Stimulated activated CD8-positive, alpha-beta memory T cell treated with anti-CD3 and anti-CD28 coated beads, Interleukin-15, amount 100 ng/mL, for 4 hours (primary cell): Measurements from ENCODE around the gene MLF2.

Experiments used
- DNase-seq, 2 donors: peaks; one replicate each; pipeline ENCODE4 v3.0.0-alpha.2; 2020; ENCODE audit warnings: low read depth in 2 of 2

Gene MLF2

DNA sequence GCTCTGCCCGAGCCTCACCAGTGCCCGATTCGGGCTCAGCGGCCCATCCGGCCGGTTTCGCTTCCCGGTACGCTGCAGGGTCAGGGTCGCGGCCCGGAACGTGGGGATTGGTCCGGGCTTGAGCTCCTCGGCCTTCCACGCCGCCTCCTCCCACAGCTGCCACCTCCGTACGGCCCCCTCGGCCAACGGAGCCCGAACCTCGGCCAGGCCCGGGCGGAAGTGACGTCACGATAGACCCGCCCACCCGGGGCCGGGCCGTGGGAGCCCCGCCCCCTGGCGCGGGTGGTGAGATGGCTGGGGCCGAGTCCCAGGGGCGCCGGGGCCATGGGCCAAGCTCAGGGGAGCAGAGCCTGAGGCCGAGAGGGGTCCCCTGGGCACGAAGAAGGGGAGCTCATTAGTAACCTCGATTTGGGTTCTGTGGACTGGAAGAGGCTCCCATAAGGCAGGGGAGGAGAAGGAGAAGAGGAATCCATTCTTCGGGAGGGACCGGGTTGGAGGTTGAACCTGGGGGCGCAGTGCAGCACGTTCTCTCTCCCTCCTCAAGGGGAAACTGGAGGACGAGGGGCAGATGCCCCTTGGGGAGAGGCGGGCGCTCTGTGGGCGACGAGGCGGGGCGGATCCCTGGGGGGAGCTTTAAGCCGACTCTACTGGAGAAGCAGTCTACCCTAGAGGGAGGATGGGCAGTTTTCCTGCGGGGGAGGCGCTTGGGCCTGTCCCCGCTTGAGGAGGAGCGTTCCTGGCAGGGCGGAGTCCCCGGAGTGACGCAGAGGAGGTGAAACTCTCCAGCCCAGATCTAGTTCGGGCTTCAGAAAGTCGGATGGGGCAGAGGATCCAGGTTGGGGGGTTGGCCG, at the start of gene MLF2:
Gene MLF2, minus strand, starts transcription at position 221 of the 851 bp plus-strand sequence. CDS start 807 bp downstream, outside the sequence.
- DNase-seq, result peak; percentile 92 to 96

GRCh38 chr12:6799147-6799546, 46.2 kb upstream of the MLF2 start:
- DNase-seq, result no peak

DNA sequence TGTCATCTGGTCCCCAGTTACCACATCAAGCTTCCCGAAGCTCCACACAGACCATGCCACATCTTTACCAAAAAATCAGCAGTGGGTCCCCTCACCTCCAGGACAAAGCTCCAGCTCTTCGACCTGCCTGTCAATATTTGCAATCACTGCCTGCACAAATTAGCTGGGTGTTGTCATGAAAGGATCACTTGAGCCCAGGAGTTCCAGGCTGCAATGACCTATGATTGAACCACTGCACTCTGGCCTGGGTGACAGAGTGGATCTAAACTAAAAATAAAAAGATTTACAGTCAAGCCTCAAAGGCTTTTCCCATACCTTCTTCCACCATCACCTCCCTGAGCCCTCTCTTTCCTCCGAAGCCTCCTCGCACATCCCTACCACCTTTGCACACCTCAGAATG, 43.6 kb upstream of the MLF2 start:
- no peak for DNase-seq

DNA sequence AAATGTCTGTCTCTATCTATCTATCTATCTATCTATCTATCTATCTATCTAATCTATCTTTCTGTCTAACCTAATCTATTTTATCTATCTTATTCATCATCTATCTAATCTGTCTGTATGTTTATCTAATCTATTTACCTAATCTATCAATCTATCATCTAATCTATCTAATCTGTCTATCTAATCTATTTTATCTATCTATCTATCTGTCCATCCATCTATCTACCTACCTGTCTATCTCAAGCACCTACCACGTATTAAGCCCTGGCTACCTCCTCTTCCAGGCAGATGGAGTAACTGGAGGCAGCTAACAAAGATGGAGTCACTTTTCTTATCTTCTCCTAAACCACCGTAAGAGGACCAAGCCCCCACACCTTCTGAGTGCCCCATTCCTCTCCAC, 42.1 kb upstream of the MLF2 start:
- no peak for DNase-seq

DNA sequence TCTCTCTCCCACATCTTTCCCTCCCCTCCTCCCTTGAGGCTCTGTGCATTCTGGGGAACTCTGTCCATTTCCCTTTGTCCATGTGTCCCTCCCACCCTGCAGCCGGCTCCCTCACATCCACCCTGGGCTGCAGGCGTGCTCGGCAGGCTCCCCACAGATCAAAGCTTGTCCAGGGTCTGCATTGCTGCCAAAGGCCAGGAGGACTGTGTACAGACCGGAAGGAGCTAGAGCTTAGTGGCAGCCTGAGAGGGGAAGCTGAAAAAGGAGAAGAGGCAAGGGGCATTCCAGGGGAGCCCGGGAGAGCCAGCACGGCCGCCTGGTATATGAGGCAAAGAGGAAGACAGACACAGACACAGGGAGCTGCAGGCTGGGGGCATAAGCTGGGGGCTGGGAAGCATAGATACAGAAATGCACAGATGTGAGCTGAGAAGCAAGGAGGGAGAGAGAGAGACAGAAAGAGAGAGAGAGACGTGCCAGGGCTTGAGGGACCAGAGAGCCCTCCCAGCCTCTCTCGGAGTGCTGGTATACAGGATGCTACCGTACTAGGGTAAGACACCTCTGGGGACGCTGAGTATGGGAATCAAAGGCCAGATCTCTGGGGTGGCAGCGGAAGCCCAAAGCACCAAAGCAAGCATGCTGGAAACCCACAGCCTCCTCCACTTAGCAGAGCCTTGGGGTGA, 39.7 kb upstream of the MLF2 start:
- DNase-seq, result no peak

DNA sequence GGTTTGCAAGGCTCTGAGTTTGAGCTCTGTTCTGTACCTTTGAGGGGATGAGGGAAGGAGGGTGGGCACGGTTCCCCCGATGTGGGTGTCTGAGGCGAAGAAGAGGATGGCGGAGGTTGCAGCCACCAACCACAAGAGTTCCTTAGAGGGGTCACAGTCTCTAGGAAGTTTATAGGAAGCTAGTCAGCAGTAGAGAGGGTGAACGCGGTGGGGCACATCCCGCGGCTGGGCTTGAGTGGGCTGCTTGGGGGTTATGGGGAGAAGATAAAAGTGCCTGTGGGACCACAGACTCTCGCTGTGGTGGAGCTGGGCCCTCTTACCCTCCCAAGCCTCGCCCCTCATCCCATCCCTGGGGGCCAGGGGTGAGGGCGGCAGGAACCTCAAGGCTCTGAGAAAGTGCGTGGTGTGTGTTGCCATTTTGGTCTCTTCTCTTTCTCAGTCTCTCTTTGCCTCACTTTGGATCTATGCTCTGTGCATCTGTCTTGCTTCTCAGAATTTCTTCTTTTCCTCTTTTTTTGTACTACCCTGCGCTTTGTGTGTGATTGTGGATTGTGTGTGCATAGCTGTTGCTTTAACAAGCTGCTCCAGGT, 39.1 kb upstream of the MLF2 start:
- no peak for DNase-seq

DNA sequence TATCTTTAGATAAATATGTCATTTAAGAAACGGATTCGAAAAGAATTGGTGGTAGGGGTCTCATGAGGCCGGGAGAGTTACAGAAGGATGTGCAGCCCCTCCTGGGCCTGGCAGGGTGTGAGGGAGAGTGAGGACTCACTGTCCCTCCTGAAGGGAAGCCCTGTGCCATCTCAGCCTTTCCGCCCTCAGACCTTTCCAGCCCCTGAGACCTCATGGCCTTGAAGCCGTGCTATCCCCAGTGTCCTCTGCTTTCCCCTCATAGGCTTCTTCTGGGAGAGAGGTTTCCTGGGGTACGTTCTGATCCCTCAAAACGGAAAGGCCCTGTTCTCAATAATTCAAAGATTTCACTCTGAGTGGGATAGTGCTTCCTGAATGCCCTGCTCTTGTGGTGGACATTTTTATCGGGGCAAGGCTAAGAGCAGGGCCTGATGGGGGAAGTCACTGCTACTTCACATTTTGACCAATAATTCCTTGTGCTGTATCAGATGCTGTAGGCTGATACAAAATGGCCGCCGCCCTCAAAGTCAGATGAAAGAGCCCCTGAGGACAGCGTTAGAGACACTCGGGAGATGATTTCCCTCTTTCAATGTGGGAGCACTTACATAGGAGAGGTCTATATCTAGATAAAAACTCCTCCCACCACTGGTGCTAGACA, 37.7 kb upstream of the MLF2 start:
- no peak for DNase-seq

GRCh38 chr12:6788972-6789924, 36.3 kb upstream of the MLF2 start, which contains the start of gene CD4:
TSS of gene CD4 (plus strand) at chr12:6789528. CDS start at chr12:6800139, 10,611 bp downstream.
- no peak for DNase-seq

GRCh38 chr12:6787309-6787708, 34.4 kb upstream of the MLF2 start:
- no peak for DNase-seq

- DNase-seq, result no peak
Measured at GRCh38 chr12:6786416-6787094, 33.6 kb upstream of the MLF2 start.

GRCh38 chr12:6784761-6785160, 31.8 kb upstream of the MLF2 start:
- no peak for DNase-seq

- DNase-seq, result no peak
Measured at GRCh38 chr12:6784296-6784695, 31.4 kb upstream of the MLF2 start.

DNA sequence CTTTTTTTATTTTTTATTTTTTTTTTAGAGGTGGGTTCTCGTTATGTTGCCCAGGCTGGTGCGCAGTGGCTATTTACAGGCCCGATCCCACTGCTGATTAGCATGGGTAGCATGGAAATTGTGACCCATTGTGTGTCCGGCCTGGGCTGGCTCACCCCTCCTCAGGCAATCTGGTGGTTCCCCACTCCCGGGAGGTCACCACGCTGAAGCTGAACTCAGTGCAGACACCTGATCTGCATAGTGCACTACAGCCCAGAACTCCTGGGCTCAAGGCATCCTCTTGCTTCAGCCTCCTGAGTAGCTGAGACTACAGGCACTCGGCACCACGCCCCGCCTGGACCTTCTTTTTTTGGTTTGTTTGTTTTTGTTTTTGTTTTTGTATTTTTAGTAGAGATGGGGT, 30.9 kb upstream of the MLF2 start:
- no peak for DNase-seq

GRCh38 chr12:6782850-6783566, 30.1 kb upstream of the MLF2 start:
- DNase-seq, result no peak

GRCh38 chr12:6782119-6782518, 29.2 kb upstream of the MLF2 start:
- DNase-seq, result no peak

- no peak for DNase-seq
Measured at GRCh38 chr12:6780573-6780972, 27.6 kb upstream of the MLF2 start.

GRCh38 chr12:6779708-6780432, 26.9 kb upstream of the MLF2 start:
- DNase-seq, result no peak

- DNase-seq, result peak; percentile 64 to 75
Measured at GRCh38 chr12:6778574-6779550, 25.9 kb upstream of the MLF2 start.
